ENCODE data around the gene EML4.

- TF ChIP-seq CTCF (IDR thresholded peaks at IDR 0.05) (no peak), POLR2A (IDR thresholded peaks at IDR 0.05) (no peak), EP300 (IDR thresholded peaks at IDR 0.05) (no peak)
Measured at GRCh38 chr2:42199002-42199401, 29.8 kb downstream of the EML4 start.

All from ovary (tissue), 3 donors.